B cell (primary cell): ENCODE data around the gene SZT2.

Experiments
- CTCF ChIP-seq: fragments of 200-600 bp; IDR thresholded peaks from one replicate; pipeline ENCODE4 v1.8.0; 2022; ENCODE audit warnings: antibody characterized with exemption, mild to moderate bottlenecking
- EZH2 ChIP-seq: IDR thresholded peaks from 2 replicates; pipeline ENCODE4 v1.6.1; 2012; ENCODE audit warnings: borderline replicate concordance, low read depth, mild to moderate bottlenecking, moderate library complexity, low read length; ENCODE audit not compliant: insufficient read depth, poor library complexity, severe bottlenecking

GRCh38 chr1:43387976-43388599 is 1.6 kb upstream of the SZT2 start:
- no peak for TF ChIP-seq EZH2
- no peak for TF ChIP-seq CTCF
